HEK293 (cell line): ENCODE data around the gene NPM3.

Experiments
- KLF7 ChIP-seq: fragments of 450-650 bp; formaldehyde crosslinking; IDR thresholded peaks from 2 replicates; pipeline ENCODE4 v1.5.1; 2016; ENCODE audit warnings: missing biosample characterization, missing genetic modification characterization, borderline replicate concordance
- KLF9 ChIP-seq: fragments of 450-650 bp; formaldehyde crosslinking; IDR thresholded peaks from 2 replicates; pipeline ENCODE4 v1.5.1; 2016; ENCODE audit warnings: missing biosample characterization, missing genetic modification characterization, low read depth
- ZBTB10 ChIP-seq: fragments of 450-650 bp; formaldehyde crosslinking; IDR thresholded peaks from 2 replicates; pipeline ENCODE4 v1.5.1; 2016; ENCODE audit warnings: missing biosample characterization, missing genetic modification characterization
- ZBTB6 ChIP-seq: fragments of 450-650 bp; formaldehyde crosslinking; IDR thresholded peaks from 2 replicates; pipeline ENCODE4 v1.5.1; 2017; ENCODE audit warnings: missing biosample characterization, missing genetic modification characterization
- ZNF121 ChIP-seq: fragments of 450-650 bp; formaldehyde crosslinking; IDR thresholded peaks from 2 replicates; pipeline ENCODE4 v1.5.1; 2016; ENCODE audit warnings: missing biosample characterization, missing genetic modification characterization
- ZNF132 ChIP-seq: fragments of 450-650 bp; formaldehyde crosslinking; IDR thresholded peaks from 2 replicates; pipeline ENCODE4 v1.5.1; 2017; ENCODE audit warnings: missing biosample characterization, missing genetic modification characterization, borderline replicate concordance
- ZNF148 ChIP-seq: fragments of 450-650 bp; formaldehyde crosslinking; IDR thresholded peaks from 2 replicates; pipeline ENCODE4 v1.5.0; 2017; ENCODE audit warnings: missing biosample characterization, missing genetic modification characterization, borderline replicate concordance
- ZNF155 ChIP-seq: fragments of 450-650 bp; formaldehyde crosslinking; IDR thresholded peaks from 2 replicates; pipeline ENCODE4 v1.5.1; 2016; ENCODE audit warnings: missing biosample characterization, missing genetic modification characterization
- ZNF2 ChIP-seq: fragments of 450-650 bp; formaldehyde crosslinking; IDR thresholded peaks from 2 replicates; pipeline ENCODE4 v1.5.1; 2016; ENCODE audit warnings: missing biosample characterization, missing genetic modification characterization
- ZNF26 ChIP-seq: fragments of 450-650 bp; formaldehyde crosslinking; IDR thresholded peaks from 2 replicates; pipeline ENCODE4 v1.5.1; 2016; ENCODE audit warnings: missing biosample characterization, missing genetic modification characterization
- ZNF341 ChIP-seq: fragments of 450-650 bp; formaldehyde crosslinking; IDR thresholded peaks from 2 replicates; pipeline ENCODE4; 2016; ENCODE audit warnings: low read depth, missing biosample characterization, missing genetic modification characterization
- ZNF354C ChIP-seq: fragments of 450-650 bp; formaldehyde crosslinking; IDR thresholded peaks from 2 replicates; pipeline ENCODE4 v1.5.1; 2016; ENCODE audit warnings: missing biosample characterization, missing genetic modification characterization, low read depth, borderline replicate concordance
- ZNF37A ChIP-seq: fragments of 450-650 bp; IDR thresholded peaks from 2 replicates; pipeline ENCODE4 v1.5.1; 2018; ENCODE audit warnings: missing biosample characterization, missing genetic modification characterization
- ZNF473 ChIP-seq: fragments of 450-650 bp; formaldehyde crosslinking; IDR thresholded peaks from 2 replicates; pipeline ENCODE4 v1.5.1; 2017; ENCODE audit warnings: missing biosample characterization, missing genetic modification characterization
- ZNF701 ChIP-seq: fragments of 450-650 bp; formaldehyde crosslinking; IDR thresholded peaks from 2 replicates; pipeline ENCODE4 v1.5.1; 2016; ENCODE audit warnings: missing biosample characterization, missing genetic modification characterization
- ZNF792 ChIP-seq: fragments of 450-650 bp; formaldehyde crosslinking; IDR thresholded peaks from 2 replicates; pipeline ENCODE4 v1.5.1; 2016; ENCODE audit warnings: missing biosample characterization, missing genetic modification characterization
- ZSCAN16 ChIP-seq: fragments of 450-650 bp; formaldehyde crosslinking; IDR thresholded peaks from 2 replicates; pipeline ENCODE4 v1.5.1; 2016; ENCODE audit warnings: missing biosample characterization, missing genetic modification characterization
- TF ChIP-seq, protein P1 (sequence below): fragments of 450-650 bp; formaldehyde crosslinking; IDR thresholded peaks from 2 replicates; pipeline ENCODE4; 2016; ENCODE audit warnings: missing biosample characterization, missing genetic modification characterization
- TF ChIP-seq, protein P2 (sequence below): fragments of 450-650 bp; formaldehyde crosslinking; IDR thresholded peaks from 2 replicates; pipeline ENCODE4 v1.5.1; 2016; ENCODE audit warnings: missing biosample characterization, missing genetic modification characterization
- TF ChIP-seq, protein P3 (sequence below): fragments of 450-650 bp; formaldehyde crosslinking; IDR thresholded peaks from 2 replicates; pipeline ENCODE4 v1.5.1; 2017; ENCODE audit warnings: missing biosample characterization, missing genetic modification characterization

The NPM3 gene

GRCh38 chr10:101818119-101818871 is 35.0 kb upstream of the NPM3 start, which contains the start of gene OGA (continued):
- TF ChIP-seq, protein P1, sequence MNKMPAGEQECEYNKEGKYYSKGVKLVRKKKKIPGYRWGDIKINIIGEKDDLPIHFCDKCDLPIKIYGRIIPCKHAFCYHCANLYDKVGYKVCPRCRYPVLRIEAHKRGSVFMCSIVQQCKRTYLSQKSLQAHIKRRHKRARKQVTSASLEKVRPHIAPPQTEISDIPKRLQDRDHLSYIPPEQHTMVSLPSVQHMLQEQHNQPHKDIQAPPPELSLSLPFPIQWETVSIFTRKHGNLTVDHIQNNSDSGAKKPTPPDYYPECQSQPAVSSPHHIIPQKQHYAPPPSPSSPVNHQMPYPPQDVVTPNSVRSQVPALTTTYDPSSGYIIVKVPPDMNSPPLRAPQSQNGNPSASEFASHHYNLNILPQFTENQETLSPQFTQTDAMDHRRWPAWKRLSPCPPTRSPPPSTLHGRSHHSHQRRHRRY (tag by site-specific recombination): no peak
- TF ChIP-seq ZNF121 (tag by site-specific recombination) (0 out of 2 replicates have a peak, but pooled peaks have one; percentile 8), ZNF792 (tag by site-specific recombination) (no peak), ZSCAN16 (tag by site-specific recombination) (no peak), ZNF701 (tag by site-specific recombination) (no peak), ZNF2 (tag by site-specific recombination) (peak; percentile 84; the same call in 1 of the 2 replicates), ZNF473 (no peak), ZNF354C (tag by site-specific recombination) (no peak), ZNF37A (tag by site-specific recombination) (no peak), ZNF155 (tag by site-specific recombination) (no peak), ZNF132 (tag by site-specific recombination) (no peak), ZNF26 (tag by site-specific recombination) (no peak), ZBTB10 (tag by site-specific recombination) (peak; percentile 77), ZNF341 (tag by site-specific recombination) (peak; percentile 95), ZNF148 (tag by site-specific recombination) (no peak), ZBTB6 (tag by site-specific recombination) (no peak), KLF9 (peak; percentile 54; the same call in 1 of the 2 replicates), KLF7 (tag by site-specific recombination) (no peak; the same call in 1 of the 2 replicates)
- TF ChIP-seq, protein P2, sequence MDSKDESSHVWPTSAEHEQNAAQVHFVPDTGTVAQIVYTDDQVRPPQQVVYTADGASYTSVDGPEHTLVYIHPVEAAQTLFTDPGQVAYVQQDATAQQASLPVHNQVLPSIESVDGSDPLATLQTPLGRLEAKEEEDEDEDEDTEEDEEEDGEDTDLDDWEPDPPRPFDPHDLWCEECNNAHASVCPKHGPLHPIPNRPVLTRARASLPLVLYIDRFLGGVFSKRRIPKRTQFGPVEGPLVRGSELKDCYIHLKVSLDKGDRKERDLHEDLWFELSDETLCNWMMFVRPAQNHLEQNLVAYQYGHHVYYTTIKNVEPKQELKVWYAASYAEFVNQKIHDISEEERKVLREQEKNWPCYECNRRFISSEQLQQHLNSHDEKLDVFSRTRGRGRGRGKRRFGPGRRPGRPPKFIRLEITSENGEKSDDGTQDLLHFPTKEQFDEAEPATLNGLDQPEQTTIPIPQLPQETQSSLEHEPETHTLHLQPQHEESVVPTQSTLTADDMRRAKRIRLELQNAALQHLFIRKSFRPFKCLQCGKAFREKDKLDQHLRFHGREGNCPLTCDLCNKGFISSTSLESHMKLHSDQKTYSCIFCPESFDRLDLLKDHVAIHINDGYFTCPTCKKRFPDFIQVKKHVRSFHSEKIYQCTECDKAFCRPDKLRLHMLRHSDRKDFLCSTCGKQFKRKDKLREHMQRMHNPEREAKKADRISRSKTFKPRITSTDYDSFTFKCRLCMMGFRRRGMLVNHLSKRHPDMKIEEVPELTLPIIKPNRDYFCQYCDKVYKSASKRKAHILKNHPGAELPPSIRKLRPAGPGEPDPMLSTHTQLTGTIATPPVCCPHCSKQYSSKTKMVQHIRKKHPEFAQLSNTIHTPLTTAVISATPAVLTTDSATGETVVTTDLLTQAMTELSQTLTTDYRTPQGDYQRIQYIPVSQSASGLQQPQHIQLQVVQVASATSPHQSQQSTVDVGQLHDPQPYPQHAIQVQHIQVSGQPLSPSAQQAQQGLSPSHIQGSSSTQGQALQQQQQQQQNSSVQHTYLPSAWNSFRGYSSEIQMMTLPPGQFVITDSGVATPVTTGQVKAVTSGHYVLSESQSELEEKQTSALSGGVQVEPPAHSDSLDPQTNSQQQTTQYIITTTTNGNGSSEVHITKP (tag by site-specific recombination): peak; percentile 100
- TF ChIP-seq, protein P3, sequence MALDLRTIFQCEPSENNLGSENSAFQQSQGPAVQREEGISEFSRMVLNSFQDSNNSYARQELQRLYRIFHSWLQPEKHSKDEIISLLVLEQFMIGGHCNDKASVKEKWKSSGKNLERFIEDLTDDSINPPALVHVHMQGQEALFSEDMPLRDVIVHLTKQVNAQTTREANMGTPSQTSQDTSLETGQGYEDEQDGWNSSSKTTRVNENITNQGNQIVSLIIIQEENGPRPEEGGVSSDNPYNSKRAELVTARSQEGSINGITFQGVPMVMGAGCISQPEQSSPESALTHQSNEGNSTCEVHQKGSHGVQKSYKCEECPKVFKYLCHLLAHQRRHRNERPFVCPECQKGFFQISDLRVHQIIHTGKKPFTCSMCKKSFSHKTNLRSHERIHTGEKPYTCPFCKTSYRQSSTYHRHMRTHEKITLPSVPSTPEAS (tag by site-specific recombination): 0 out of 2 replicates have a peak, but pooled peaks have one; percentile 5
